Epithelial cell of proximal tubule (primary cell): ENCODE results near the gene AFM. TPM values are rescaled to one million over a fixed set of nuclear protein-coding genes. Genes with fewer than 3 reads are reported as not detected.

Source experiments
- DNase-seq: peaks from one replicate; pipeline ENCODE4 v3.0.0-alpha.2; 2011; ENCODE audit warnings: low read depth
- H3K4me3 ChIP-seq: 2 replicates; pipeline ENCODE4 v1.5.1; 2011; ENCODE audit warnings: low read depth, mild to moderate bottlenecking, low read length
- CTCF ChIP-seq: conservative IDR thresholded peaks from 2 replicates; pipeline ENCODE4 v1.5.1; 2012; ENCODE audit warnings: low read depth, mild to moderate bottlenecking, low read length
- total RNA-seq: library from RNA; depleted of rRNA; stranded (reverse); fragments of >200 nt; gene quantifications from 2 replicates; pipeline ENCODE4 v1.2.3, GENCODE V29; 2015

The AFM gene
- total RNA-seq, 1 donor from 2014 or later: not detected

GRCh38 chr4:73470728-73471127, 10.8 kb upstream of the AFM start:
- no peak for TF ChIP-seq CTCF
- no peak for DNase-seq

GRCh38 chr4:73477176-73477575, 4.4 kb upstream of the AFM start:
- H3K4me3 ChIP-seq: no peak overlapping the region
- DNase-seq: no peak
- no peak for TF ChIP-seq CTCF

More at GRCh38 chr4:73470728-73471127, 10.8 kb upstream of the AFM start:
- no peak overlapping the region for H3K4me3 ChIP-seq

- DNase-seq: no peak
- H3K4me3 ChIP-seq: no peak overlapping the region
- TF ChIP-seq CTCF: no peak
Observed at GRCh38 chr4:73479323-73479722, 2.2 kb upstream of the AFM start.

GRCh38 chr4:73485085-73485484, 3.5 kb downstream of the AFM start:
- H3K4me3 ChIP-seq: no peak overlapping the region
- DNase-seq: no peak
- no peak for TF ChIP-seq CTCF

GRCh38 chr4:73485596-73485995, 4.1 kb downstream of the AFM start:
- no peak for DNase-seq
- no peak for TF ChIP-seq CTCF
- no peak overlapping the region for H3K4me3 ChIP-seq

- no peak for DNase-seq
- no peak overlapping the region for H3K4me3 ChIP-seq
- TF ChIP-seq CTCF: no peak
Observed at GRCh38 chr4:73486497-73486896, 5.0 kb downstream of the AFM start.

GRCh38 chr4:73487233-73487632, 5.7 kb downstream of the AFM start:
- DNase-seq: no peak
- no peak overlapping the region for H3K4me3 ChIP-seq
- TF ChIP-seq CTCF: no peak
